Medulla oblongata (tissue), 1 donor: ENCODE measurements around the gene PCDHGA1.
"Not testable (repeated sequence)": the region's sequence is repeated elsewhere in the genome, so short reads cannot be mapped to it uniquely, and the experiment has no call there.

Source experiments
- DNase-seq: peaks from one replicate; pipeline ENCODE4 v3.0.0-alpha.2; 2015; ENCODE audit errors: extremely low spot score

PCDHGA1 gene

GRCh38 chr5:141409598-141410306, 79.4 kb downstream of the PCDHGA1 start:
- no peak for DNase-seq

- no peak for DNase-seq
Observed at GRCh38 chr5:141411575-141411974, 81.3 kb downstream of the PCDHGA1 start.

- peak; percentile 25 for DNase-seq
Observed at GRCh38 chr5:141412854-141413539, 82.7 kb downstream of the PCDHGA1 start, which contains the start of gene PCDHGA10. Gene PCDHGA10 (plus strand): TSS chr5:141412987. CDS start chr5:141413176, 189 bp downstream.

GRCh38 chr5:141413540-141414069, 83.3 kb downstream of the PCDHGA1 start:
- no peak for DNase-seq

- not testable (repeated sequence) for DNase-seq
Observed at GRCh38 chr5:141414548-141415274, 84.4 kb downstream of the PCDHGA1 start.

- not testable (repeated sequence) for DNase-seq
Observed at GRCh38 chr5:141415275-141415618, 84.9 kb downstream of the PCDHGA1 start.

- peak; percentile 57 for DNase-seq
Observed at GRCh38 chr5:141417494-141418172, 87.3 kb downstream of the PCDHGA1 start, which contains the start of gene PCDHGB7. Gene PCDHGB7 (plus strand): TSS chr5:141417677. CDS start chr5:141417860, 183 bp downstream.

GRCh38 chr5:141419074-141419880, 89.0 kb downstream of the PCDHGA1 start:
- DNase-seq: no peak

GRCh38 chr5:141420855-141421488, 90.7 kb downstream of the PCDHGA1 start, which contains the start of gene PCDHGA11:
Gene PCDHGA11 (plus strand): TSS chr5:141421051. CDS start chr5:141421228, 177 bp downstream.
- peak; percentile 30 for DNase-seq

- DNase-seq: no peak
Observed at GRCh38 chr5:141421489-141421855, 91.2 kb downstream of the PCDHGA1 start.

- no peak for DNase-seq
Observed at GRCh38 chr5:141422742-141423291, 92.5 kb downstream of the PCDHGA1 start.

GRCh38 chr5:141427783-141428426, 97.6 kb downstream of the PCDHGA1 start:
- DNase-seq: no peak

- DNase-seq: peak; percentile 62
Observed at GRCh38 chr5:141430332-141431113, 100.2 kb downstream of the PCDHGA1 start, which contains the start of gene PCDHGA12. Gene PCDHGA12 (plus strand): TSS chr5:141430507. CDS start chr5:141430760, 253 bp downstream.

GRCh38 chr5:141431286-141431685, 101.0 kb downstream of the PCDHGA1 start:
- DNase-seq: no peak

- DNase-seq: not testable (repeated sequence)
Observed at GRCh38 chr5:141432308-141432707, 102.0 kb downstream of the PCDHGA1 start.

GRCh38 chr5:141432726-141433125, 102.4 kb downstream of the PCDHGA1 start:
- not testable (repeated sequence) for DNase-seq

- no peak for DNase-seq
Observed at GRCh38 chr5:141434006-141434405, 103.7 kb downstream of the PCDHGA1 start.

- no peak for DNase-seq
Observed at GRCh38 chr5:141437221-141437620, 106.9 kb downstream of the PCDHGA1 start.
